Measurements from ENCODE around the gene OR1J1.
A peak's percentile ranks its signal among the peaks of the same experiment; 100 is the strongest.

The OR1J1 gene

GRCh38 chr9:122477826-122478225 lies at the start of gene OR1J1:
Gene OR1J1, minus strand, starts transcription at chr9:122477926. Its CDS starts 0 bp downstream, at chr9:122477926.
- DNase-seq (ENCODE audit: low spot score) = no peak

- DNase-seq (ENCODE audit: low spot score) = no peak
Observed at GRCh38 chr9:122527193-122527592, 49.5 kb upstream of the OR1J1 start, which contains the start of gene OR1N1. Gene OR1N1, minus strand, starts transcription at chr9:122527293. Its CDS starts 0 bp downstream, at chr9:122527293.

- DNase-seq (ENCODE audit: low spot score) = no peak
Observed at GRCh38 chr9:122526602-122527001, 48.9 kb upstream of the OR1J1 start.

GRCh38 chr9:122519376-122519775 lies 41.6 kb upstream of the OR1J1 start:
- DNase-seq (ENCODE audit: low spot score) = no peak

GRCh38 chr9:122518841-122519240 lies 41.1 kb upstream of the OR1J1 start, which contains the start of gene OR1J4:
Gene OR1J4, plus strand, starts transcription at chr9:122519141. Its CDS starts 0 bp downstream, at chr9:122519141.
- DNase-seq (ENCODE audit: low spot score) = no peak

GRCh38 chr9:122518226-122518625 lies 40.5 kb upstream of the OR1J1 start:
- no peak for DNase-seq (ENCODE audit: low spot score)

- no peak for DNase-seq (ENCODE audit: low spot score)
Observed at GRCh38 chr9:122510502-122510901, 32.8 kb upstream of the OR1J1 start, which contains the start of gene OR1J2. Gene OR1J2, plus strand, starts transcription at chr9:122510802. Its CDS starts 0 bp downstream, at chr9:122510802.

GRCh38 chr9:122506964-122507363 lies 29.2 kb upstream of the OR1J1 start:
- DNase-seq (ENCODE audit: low spot score) = no peak

GRCh38 chr9:122498883-122499288 lies 21.2 kb upstream of the OR1J1 start:
- peak; percentile 71 for DNase-seq (ENCODE audit: low spot score)

- no peak for DNase-seq (ENCODE audit: low spot score)
Observed at GRCh38 chr9:122479062-122479461, 1.3 kb upstream of the OR1J1 start.

- no peak for DNase-seq (ENCODE audit: low spot score)
Observed at GRCh38 chr9:122477346-122477745, 380 bp downstream of the OR1J1 start.

- peak; percentile 14 for DNase-seq (ENCODE audit: low spot score)
Observed at GRCh38 chr9:122475717-122476116, 2.0 kb downstream of the OR1J1 start.

GRCh38 chr9:122474561-122474960 lies 3.2 kb downstream of the OR1J1 start:
- DNase-seq (ENCODE audit: low spot score) = no peak

- peak; percentile 85 for DNase-seq (ENCODE audit: low spot score)
Observed at GRCh38 chr9:122468735-122469134, 9.0 kb downstream of the OR1J1 start.

GRCh38 chr9:122466456-122466855 lies 11.3 kb downstream of the OR1J1 start:
- DNase-seq (ENCODE audit: low spot score) = no peak

- peak; percentile 87 for DNase-seq (ENCODE audit: low spot score)
Observed at GRCh38 chr9:122464633-122465567, 12.8 kb downstream of the OR1J1 start.

- no peak for DNase-seq (ENCODE audit: low spot score)
Observed at GRCh38 chr9:122463828-122464632, 13.7 kb downstream of the OR1J1 start.

- no peak for DNase-seq (ENCODE audit: low spot score)
Observed at GRCh38 chr9:122457787-122458186, 19.9 kb downstream of the OR1J1 start.

- no peak for DNase-seq (ENCODE audit: low spot score)
Observed at GRCh38 chr9:122456123-122456522, 21.6 kb downstream of the OR1J1 start.

- no peak for DNase-seq (ENCODE audit: low spot score)
Observed at GRCh38 chr9:122453677-122454135, 24.0 kb downstream of the OR1J1 start.

GRCh38 chr9:122446819-122447484 lies 30.8 kb downstream of the OR1J1 start:
- no peak for DNase-seq (ENCODE audit: low spot score)
